GM12878 (cell line): ENCODE measurements around the gene SLCO4A1. TPM values are rescaled to one million over a fixed set of nuclear protein-coding genes. Genes with fewer than 3 reads are reported as not detected.

Experiments used
- ATAC-seq: fragments of 200-7000 bp; cut with Tn5 transposase; 3 replicates; pipeline ENCODE4 v1.9.1; 2020; ENCODE audit warnings: mild to moderate bottlenecking, moderate library complexity
- BruUV-seq: library from RNA; stranded (reverse); fragments of 400-500 nt; replicated peaks from 2 replicates; lab custom pipeline; 2021; lab: Mats Ljungman, UMichigan
- CTCF ChIA-PET: fragments of 300-600 bp; sonication (Branson Sonifier 250); formaldehyde crosslinking; extraction: SDS; loops from one replicate; lab custom pipeline; 2021; ENCODE audit warnings: inconsistent platforms; lab: Yijun Ruan, JAX
- POLR2A ChIA-PET: fragments of 350-600 bp; formaldehyde crosslinking; extraction: SDS; loops from one replicate; lab custom pipeline; 2021; ENCODE audit warnings: inconsistent platforms; lab: Charles Lee
- RAD21 ChIA-PET: fragments of 300-600 bp; sonication (Branson Sonifier 250); formaldehyde crosslinking; loops from one replicate; lab custom pipeline; 2023; ENCODE audit warnings: antibody characterized with exemption; ENCODE audit not compliant: unreplicated experiment; lab: Charles Lee
- SMC1A ChIA-PET: fragments of 300-600 bp; sonication (Branson Sonifier 250); formaldehyde crosslinking; loops from one replicate; lab custom pipeline; 2023; ENCODE audit not compliant: unreplicated experiment, uncharacterized antibody; lab: Charles Lee
- DNase-seq: peaks from one replicate; pipeline ENCODE4 v3.0.0-alpha.2; 2011; ENCODE audit warnings: low read depth, low spot score
- FAIRE-seq: peaks from 3 replicates; lab custom pipeline; 2011; peaks lifted over from hg19 to GRCh38; lab: Jason Lieb, UNC
- H2AFZ ChIP-seq: 2 replicates; pipeline ENCODE4 v1.6.0; 2011; ENCODE audit warnings: low read depth, low read length, control low read depth; ENCODE audit not compliant: control insufficient read depth
- H3K27ac ChIP-seq: 2 replicates; pipeline ENCODE4 v1.5.1; 2011; ENCODE audit warnings: control low read depth; ENCODE audit not compliant: control insufficient read depth, insufficient read depth
- H3K27me3 ChIP-seq, 2 experiments: replicated peaks in 1 of 2; 2 replicates each; pipeline versions ENCODE4 v1.6.0 to v1.6.1; 2011; ENCODE audit warnings: low read length in 1 of 2; ENCODE audit not compliant: control insufficient read depth in 2 of 2, insufficient read depth in 2 of 2
- H3K36me3 ChIP-seq, 2 experiments: 2 replicates each; pipeline ENCODE4 v1.5.1; 2011; ENCODE audit warnings: low read length in 1 of 2; ENCODE audit not compliant: control insufficient read depth in 2 of 2, insufficient read depth in 2 of 2
- H3K4me1 ChIP-seq: 2 replicates; pipeline ENCODE4 v1.6.1; 2011; ENCODE audit warnings: mild to moderate bottlenecking, low read length, moderate library complexity, mixed read lengths; ENCODE audit not compliant: control insufficient read depth, insufficient read depth
- H3K4me2 ChIP-seq: 2 replicates; pipeline ENCODE4 v1.6.0; 2011; ENCODE audit warnings: control low read depth; ENCODE audit not compliant: control insufficient read depth, insufficient read depth
- H3K4me3 ChIP-seq: fragments of 200-600 bp; sonication (generic); 2 replicates; pipeline ENCODE4 v1.5.1; 2016
- H3K79me2 ChIP-seq: 2 replicates; pipeline ENCODE4 v1.6.0; 2011; ENCODE audit warnings: low read length; ENCODE audit not compliant: control insufficient read depth, insufficient read depth
- H3K9ac ChIP-seq: 2 replicates; pipeline ENCODE4 v1.8.0; 2011; ENCODE audit warnings: low read length, control low read depth, mixed read lengths; ENCODE audit not compliant: control insufficient read depth, insufficient read depth
- H3K9me3 ChIP-seq: replicated peaks from 3 replicates; pipeline ENCODE4 v1.5.1; 2011; ENCODE audit warnings: mild to moderate bottlenecking, low read length; ENCODE audit not compliant: control insufficient read depth, insufficient read depth
- H4K20me1 ChIP-seq: 2 replicates; pipeline ENCODE4 v1.6.0; 2011; ENCODE audit not compliant: control insufficient read depth, insufficient read depth
- ATF3 ChIP-seq: IDR thresholded peaks from 2 replicates; pipeline ENCODE4 v1.6.1; 2011; ENCODE audit warnings: low read depth, mild to moderate bottlenecking, low read length, moderate library complexity, borderline replicate concordance; ENCODE audit errors: extremely low read depth
- BACH1 ChIP-seq: fragments of 450-650 bp; IDR thresholded peaks from 2 replicates; pipeline ENCODE4 v1.6.1; 2017; ENCODE audit warnings: mild to moderate bottlenecking, borderline replicate concordance
- BMI1 ChIP-seq: fragments of 450-650 bp; IDR thresholded peaks from 2 replicates; pipeline ENCODE4 v1.6.1; 2016; ENCODE audit warnings: mild to moderate bottlenecking, moderate library complexity, borderline replicate concordance
- CBFB ChIP-seq: IDR thresholded peaks from 2 replicates; pipeline ENCODE4 v1.6.1; 2016; ENCODE audit warnings: antibody characterized with exemption, low read depth
- CEBPB ChIP-seq, 2 experiments: fragments of 150-350 bp in 1 of 2; IDR thresholded peaks; 2 replicates each; pipeline ENCODE4 v1.6.1; 2012 to 2014; ENCODE audit warnings: low read depth in 2 of 2, low read length in 2 of 2, borderline replicate concordance in 1 of 2, inconsistent platforms in 1 of 2
- ETV6 ChIP-seq, 2 experiments: fragments of 450-650 bp in 1 of 2; IDR thresholded peaks in 1 of 2; conservative IDR thresholded peaks in 1 of 2; 2 replicates each; pipeline ENCODE4 v1.6.1; 2014; ENCODE audit warnings: antibody characterized with exemption in 1 of 2, borderline replicate concordance in 1 of 2, low read depth in 1 of 2, mild to moderate bottlenecking in 1 of 2, moderate library complexity in 1 of 2
- FOXK2 ChIP-seq: fragments of 450-650 bp; IDR thresholded peaks from 2 replicates; pipeline ENCODE4 v1.6.1; 2017; ENCODE audit warnings: mild to moderate bottlenecking, moderate library complexity
- GABPA ChIP-seq: IDR thresholded peaks from 2 replicates; pipeline ENCODE4 v1.6.1; 2014; ENCODE audit warnings: antibody characterized with exemption, low read depth, mild to moderate bottlenecking, inconsistent platforms
- LARP7 ChIP-seq: fragments of 450-650 bp; IDR thresholded peaks from 2 replicates; pipeline ENCODE4 v1.6.1; 2017; ENCODE audit warnings: mild to moderate bottlenecking
- MXI1 ChIP-seq: fragments of 150-350 bp; IDR thresholded peaks from 2 replicates; pipeline ENCODE4 v1.6.1; 2011; ENCODE audit warnings: low read depth, mild to moderate bottlenecking, inconsistent platforms, low read length, improper control_type of control experiment
- NBN ChIP-seq: fragments of 450-650 bp; IDR thresholded peaks from 2 replicates; pipeline ENCODE4 v1.6.1; 2016
- NFYA ChIP-seq: IDR thresholded peaks from 2 replicates; pipeline ENCODE4 v1.6.1; 2011; ENCODE audit warnings: low read depth, mild to moderate bottlenecking, low read length, improper control_type of control experiment, borderline replicate concordance
- NR2F1 ChIP-seq: fragments of 450-650 bp; conservative IDR thresholded peaks from 2 replicates; pipeline ENCODE4 v1.6.1; 2017; ENCODE audit warnings: mild to moderate bottlenecking
- POLR2AphosphoS5 ChIP-seq: IDR thresholded peaks from 2 replicates; pipeline ENCODE4 v1.6.1; 2011; ENCODE audit warnings: mild to moderate bottlenecking, low read length, inconsistent platforms
- POU2F2 ChIP-seq: IDR thresholded peaks from 3 replicates; pipeline ENCODE4 v1.6.1; 2011; ENCODE audit warnings: low read depth, mild to moderate bottlenecking, low read length, borderline replicate concordance
- RBBP5 ChIP-seq: fragments of 200-600 bp; sonication (generic); conservative IDR thresholded peaks from 2 replicates; pipeline ENCODE4 v1.6.1; 2016
- RELA ChIP-seq: fragments of 450-650 bp; IDR thresholded peaks from 2 replicates; pipeline ENCODE4 v1.8.0; 2014; ENCODE audit warnings: borderline replicate concordance; ENCODE audit not compliant: partially characterized antibody
- RFX5 ChIP-seq: IDR thresholded peaks from 2 replicates; pipeline ENCODE4 v1.6.1; 2011; ENCODE audit warnings: low read depth, low read length, improper control_type of control experiment
- SMARCA5 ChIP-seq: fragments of 450-650 bp; IDR thresholded peaks from 2 replicates; pipeline ENCODE4 v1.6.1; 2017; ENCODE audit warnings: mild to moderate bottlenecking
- SUZ12 ChIP-seq: fragments of 200-600 bp; sonication (generic); IDR thresholded peaks from one replicate; pipeline ENCODE4 v1.6.1; 2018; ENCODE audit warnings: antibody characterized with exemption, mild to moderate bottlenecking; ENCODE audit not compliant: unreplicated experiment
- TCF3 ChIP-seq: IDR thresholded peaks from 2 replicates; pipeline ENCODE4 v1.6.1; 2012; ENCODE audit warnings: low read depth, mild to moderate bottlenecking, low read length, borderline replicate concordance; ENCODE audit not compliant: insufficient read depth
- YY1 ChIP-seq: IDR thresholded peaks from 2 replicates; pipeline ENCODE4 v1.6.1; 2011; ENCODE audit warnings: low read depth, mild to moderate bottlenecking, low read length
- WGBS: methylation state at CpG from one replicate; pipeline ENCODE4 v1.1.6; 2016; ENCODE audit warnings: low lambda C conversion rate; ENCODE audit not compliant: insufficient replicate concordance, insufficient coverage; ENCODE audit errors: missing lambda C conversion rate; 5-methylcytosine and 5-hydroxymethylcytosine counted together
- in situ Hi-C: fragments of 300-500 bp; cut with MboI; formaldehyde crosslinking; loops from 9 replicates; pipeline ENCODE4 v1.14.3; 2018; ENCODE audit warnings: mixed read lengths
- intact Hi-C: fragments of 100-400 bp; cut with micrococcal nuclease; formaldehyde crosslinking; loops from one replicate; pipeline ENCODE4 v1.14.2; 2022; ENCODE audit not compliant: unreplicated experiment
- polyA plus RNA-seq, 11 experiments: library from polyadenylated mRNA; depleted of rRNA in 4 of 11; unstranded in 6 of 11; stranded (reverse) in 5 of 11; fragments of >200 nt; fragmentation: Nextera tagmentation in 4 of 11; fragmentation: Illumina TruSeq in 1 of 11; extraction: Ambion mirVana in 4 of 11; extraction: Trizol in 1 of 11; gene quantifications; 1 replicate in 1 of 11; 2 replicates in 10 of 11; pipeline versions ENCODE4 v1.2.1 to v1.2.3, GENCODE V29; 2011 to 2016; ENCODE audit warnings: inconsistent platforms in 2 of 11, missing spikeins in 2 of 11, low read depth in 1 of 11
- total RNA-seq, 4 experiments: library from RNA; depleted of rRNA in 3 of 4; stranded (reverse); fragments of >200 nt in 3 of 4; fragmentation: Illumina TruSeq in 1 of 4; extraction: Trizol in 1 of 4; gene quantifications; 2 replicates each; pipeline versions ENCODE4 v1.2.1 to v1.2.3, GENCODE V29; 2013 to 2021

SLCO4A1 gene
- total and polyA plus RNA-seq, 10 of the 15 experiments (the other 5 are each of a cell fraction or from before 2014, with no cell fraction given): 2.1 to 30.7 (median 12.0) TPM

GRCh38 chr20:62651285-62652021, 9.2 kb downstream of the SLCO4A1 start (continued):
- TF ChIP-seq GABPA (no peak), RBBP5 (peak; percentile 95), NR2F1 (peak; percentile 42; the same call in 1 of the 2 replicates)

- in situ Hi-C loops (loop anchor here (10.0 kb wide), 1 partner anchor 143 kb away; the partner anchor contains the start of gene MRGBP), intact Hi-C loops (loop anchor here (5.0 kb wide), 1 partner anchor 155 kb away; no protein-coding TSS in a partner anchor)
- TSS peak; percentile 30 for BruUV-seq
- H3K9me3 ChIP-seq: no peaks in the 10 kb centered on the region
- H3K4me3 ChIP-seq: peak overlapping the region; percentile 69
- H3K36me3 ChIP-seq: peaks cover 4 to 20% of the 10 kb centered on the region in 2 experiments; a peak in 3 of 4 replicates
- POLR2A ChIA-PET: interaction anchor here (1.0 to 2.0 kb wide), 5 partner anchors 10 to 144 kb away, joined by 4 to 23 read pairs (median 5); partner anchors contain the start of genes MRGBP and SLCO4A1
- SMC1A ChIA-PET: interaction anchor here (0.7 to 3.2 kb wide), 5 partner anchors 10 to 35 kb away, joined by 3 to 20 read pairs (median 11); partner anchors contain the start of gene SLCO4A1
- FAIRE-seq (peak; percentile 98), DNase-seq (peak; percentile 85), ATAC-seq (peak; percentile 84)
- peaks cover 36% of the 10 kb centered on the region for H3K79me2 ChIP-seq
- H3K4me2 ChIP-seq: peak overlapping the region; percentile 92
- no peak overlapping the region for H2AFZ ChIP-seq
- CTCF ChIA-PET: interaction anchor here (1.0 to 2.3 kb wide), 9 partner anchors 9 to 152 kb away, joined by 3 to 16 read pairs (median 6); partner anchors contain the start of gene SLCO4A1
- H3K27me3 ChIP-seq: no peaks in the 10 kb centered on the region
- 38% methylated on average over 38 of the region's 44 CpGs for WGBS
- no peaks in the 10 kb centered on the region for H4K20me1 ChIP-seq
- RAD21 ChIA-PET: interaction anchor here (0.9 to 2.3 kb wide), 9 partner anchors 10 to 150 kb away, joined by 3 to 25 read pairs (median 7); partner anchors contain the start of genes MRGBP and SLCO4A1
- H3K27ac ChIP-seq: peak overlapping the region; percentile 98
- H3K4me1 ChIP-seq: peaks cover 40% of the 10 kb centered on the region
- H3K9ac ChIP-seq: peak overlapping the region; percentile 65
- TF ChIP-seq FOXK2 (peak; percentile 89), NFYA (no peak), BMI1 (no peak), CEBPB (IDR thresholded peaks at IDR 0.05; ENCODE audit: borderline replicate concordance in 1 of 2, low read depth in 2 of 2, low read length in 2 of 2) (no peak), POU2F2 (peak; percentile 59; the same call in 1 of the 3 replicates), POLR2AphosphoS5 (peak; percentile 76), SMARCA5 (no peak), MXI1 (peak; percentile 91), BACH1 (peak; percentile 61; the same call in 1 of the 2 replicates), RFX5 (no peak), ETV6 (conservative IDR thresholded peaks at IDR 0.05 in 1 of 2, IDR thresholded peaks at IDR 0.05 in 1 of 2; ENCODE audit: borderline replicate concordance in 1 of 2, low read depth in 1 of 2) (peak in 1 of 2 experiments; percentile 87; a peak in 2 of 4 replicates), ATF3 (no peak), RELA (no peak), NBN (peak; percentile 93), CBFB (no peak), SUZ12 (no peak), LARP7 (no peak), YY1 (no peak), TCF3 (no peak; the same call in 1 of the 2 replicates)
These were observed 10.0 kb downstream of the SLCO4A1 start for GRCh38 chr20:62652041-62652893.
